Adrenal gland (tissue), 12 donors: ENCODE measurements around the gene DMRT3. TPM values are rescaled to one million over a fixed set of nuclear protein-coding genes. Genes with fewer than 3 reads are reported as not detected.

Source experiments
- DNase-seq, 7 donors: peaks; one replicate each; pipeline ENCODE4 v3.0.0-alpha.2; 2019 to 2020
- H3K27ac ChIP-seq, 5 donors: fragments of 200-600 bp; sonication (generic) in 4 of 5; 1 replicate in 3 of 5; 2 replicates in 2 of 5; pipeline versions ENCODE4 v1.5.1 to v1.8.0; 2016 to 2020; ENCODE audit warnings: mild to moderate bottlenecking in 1 of 5
- H3K27me3 ChIP-seq: fragments of 200-600 bp; 2 replicates; pipeline ENCODE4 v1.8.0; 2021
- H3K36me3 ChIP-seq, 2 donors: fragments of 200-600 bp; replicated peaks in 1 of 2; 1 replicate in 1 of 2; 2 replicates in 1 of 2; pipeline versions ENCODE4 v1.5.1 to v1.8.0; 2018 to 2022
- H3K4me1 ChIP-seq, 2 donors: fragments of 200-600 bp; replicated peaks in 1 of 2; 1 replicate in 1 of 2; 2 replicates in 1 of 2; pipeline versions ENCODE4 v1.5.1 to v1.8.0; 2018 to 2021
- H3K4me3 ChIP-seq, 4 donors: fragments of 200-600 bp; sonication (generic) in 3 of 4; one replicate each; pipeline ENCODE4 v1.5.1; 2016 to 2018
- H3K9me3 ChIP-seq, 3 donors: fragments of 200-600 bp; sonication (generic) in 1 of 3; replicated peaks in 1 of 3; 1 replicate in 2 of 3; 2 replicates in 1 of 3; pipeline versions ENCODE4 v1.5.1 to v1.8.0; 2016 to 2021
- CTCF ChIP-seq, 6 experiments: fragments of 450-650 bp in 4 of 6; fragments of 200-600 bp in 2 of 6; sonication (generic) in 1 of 6; IDR thresholded peaks; 1 replicate in 5 of 6; 2 replicates in 1 of 6; pipeline versions ENCODE4 v1.5.1 to v1.8.0; 2016 to 2021; ENCODE audit warnings: antibody characterized with exemption in 6 of 6, mild to moderate bottlenecking in 2 of 6, moderate library complexity in 1 of 6
- POLR2A ChIP-seq, 2 donors: fragments of 450-650 bp; IDR thresholded peaks; one replicate each; pipeline ENCODE4 v1.6.1; 2017; ENCODE audit warnings: antibody characterized with exemption in 2 of 2, mild to moderate bottlenecking in 2 of 2, moderate library complexity in 1 of 2
- WGBS, 4 donors: extraction: QIAGEN DNeasy Blood & Tissue Kit in 2 of 4; methylation state at CpG; one replicate each; pipeline versions ENCODE4 v1.1.5 to v1.1.7; 2013 to 2017; 5-methylcytosine and 5-hydroxymethylcytosine counted together
- intact Hi-C, 2 donors: fragments of 100-400 bp; cut with DNase I; formaldehyde crosslinking; loops; one replicate each; pipeline versions ENCODE4 v1.14.1 to v1.15.0; 2022 to 2023
- polyA plus RNA-seq, 3 donors: library from polyadenylated mRNA; stranded (reverse); fragments of 200-250 nt in 2 of 3; fragments of 350-450 nt in 1 of 3; fragmentation: Illumina TruSeq in 1 of 3; extraction: RNeasy Lipid Tissue Mini Kit (QIAGEN cat#74804) in 1 of 3; gene quantifications; one replicate each; pipeline ENCODE4 v1.2.3, GENCODE V29; 2013 to 2014
- total RNA-seq, 9 donors: library from RNA; depleted of rRNA in 4 of 9; stranded (reverse); fragments of >200 nt in 4 of 9; fragments of 120-200 nt in 1 of 9; fragmentation: NEBNext Ultra II Directional in 1 of 9; extraction: Animal tissue kit (Norgen Biotek cat#: 25700) in 1 of 9; gene quantifications; one replicate each; pipeline versions ENCODE4 v1.1.0 to v1.2.4, GENCODE V29; 2013 to 2023
- donor health status: healthy with polysubstance abuse.
- donor health status: Bipolar disorder and iron deficiency.
- donor health status: DM: yes; HTN: yes; CAD: no.
- donor health status: DM: no; HTN: no; CAD: no.
- donor health status: DM: no; HTN: no; CAD: no.
- donor health status: DM: yes; HTN: yes; CAD: no.

DMRT3 gene
- total and polyA plus RNA-seq, 12 donors, result 0.07 TPM; not detected in 11

- no peak overlapping the region for H3K4me3 ChIP-seq
- intact Hi-C loops, result no loop called here
- DNase-seq, result no peak
- no peaks in the 10 kb centered on the region for H3K4me1 ChIP-seq
- no peak overlapping the region for H3K27ac ChIP-seq
- H3K27me3 ChIP-seq, result peaks cover 23% of the 10 kb centered on the region
- H3K9me3 ChIP-seq, result no peaks in the 10 kb centered on the region
- H3K36me3 ChIP-seq, result no peaks in the 10 kb centered on the region
- 78 to 87% (median 84%) methylated on average over 4 of the region's 4 CpGs for WGBS, 4 donors
- TF ChIP-seq POLR2A (IDR thresholded peaks at IDR 0.05), result no peak
- TF ChIP-seq CTCF (IDR thresholded peaks at IDR 0.05), result no peak
Observed at GRCh38 chr9:959105-959504, 17.4 kb upstream of the DMRT3 start.

GRCh38 chr9:959914-960313 is 16.5 kb upstream of the DMRT3 start:
- Histone ChIP-seq H3K27me3 (peaks cover 29% of the 10 kb centered on the region), H3K4me3 (no peak overlapping the region), H3K27ac (no peak overlapping the region), H3K36me3 (no peaks in the 10 kb centered on the region), H3K9me3 (no peaks in the 10 kb centered on the region), H3K4me1 (no peaks in the 10 kb centered on the region)
- no peak for DNase-seq
- 72 to 80% (median 77%) methylated on average over 4 of the region's 4 CpGs for WGBS, 4 donors
- TF ChIP-seq CTCF (IDR thresholded peaks at IDR 0.05), result no peak
- no peak for TF ChIP-seq POLR2A (IDR thresholded peaks at IDR 0.05)
- intact Hi-C loops, result no loop called here

GRCh38 chr9:962023-962422 is 14.4 kb upstream of the DMRT3 start:
- Histone ChIP-seq H3K27ac (no peak overlapping the region), H3K36me3 (no peaks in the 10 kb centered on the region), H3K27me3 (peaks cover 37% of the 10 kb centered on the region), H3K4me1 (no peaks in the 10 kb centered on the region), H3K4me3 (no peak overlapping the region), H3K9me3 (no peaks in the 10 kb centered on the region)
- intact Hi-C loops, result no loop called here
- DNase-seq, result no peak
- TF ChIP-seq CTCF (IDR thresholded peaks at IDR 0.05) (no peak), POLR2A (IDR thresholded peaks at IDR 0.05) (no peak)
- WGBS, 4 donors, result 53 to 66% (median 57%) methylated on average over 5 to 6 of the region's 6 CpGs

- 9 to 21% (median 15%) methylated on average over 4 of the region's 4 CpGs for WGBS, 4 donors
- Histone ChIP-seq H3K36me3 (no peaks in the 10 kb centered on the region), H3K9me3 (no peaks in the 10 kb centered on the region), H3K27ac (no peak overlapping the region), H3K27me3 (peaks cover 72% of the 10 kb centered on the region), H3K4me1 (peaks cover 0 to 8% of the 10 kb centered on the region in 2 donors), H3K4me3 (no peak overlapping the region)
- intact Hi-C loops, result no loop called here
- DNase-seq, result no peak
- TF ChIP-seq CTCF (IDR thresholded peaks at IDR 0.05) (no peak), POLR2A (IDR thresholded peaks at IDR 0.05) (no peak)
Observed at GRCh38 chr9:965497-965896, 11.0 kb upstream of the DMRT3 start.
